B cell (primary cell): ENCODE data around the gene NINJ2. TPM values are rescaled to one million over a fixed set of nuclear protein-coding genes. Genes with fewer than 3 reads are reported as not detected.

Experiments
- ATAC-seq: fragments of 200-7000 bp; cut with Tn5 transposase; one replicate; pipeline ENCODE4 v1.10.0; 2021; ENCODE audit warnings: low read depth, mild to moderate bottlenecking, moderate number of reproducible peaks, moderate library complexity
- CTCF ChIA-PET: fragments of 350-600 bp; sonication (Branson Sonifier 250); formaldehyde crosslinking; loops from one replicate; lab custom pipeline; 2021; ENCODE audit warnings: antibody characterized with exemption, inconsistent platforms; lab: Charles Lee
- POLR2A ChIA-PET: fragments of 350-600 bp; sonication (Branson Sonifier 250); formaldehyde crosslinking; loops from one replicate; lab custom pipeline; 2021; ENCODE audit warnings: antibody characterized with exemption; lab: Charles Lee
- DNase-seq: peaks from one replicate; pipeline ENCODE4 v3.0.0; 2013
- H2AFZ ChIP-seq: 2 replicates; pipeline ENCODE4 v1.6.1; 2012; ENCODE audit warnings: mild to moderate bottlenecking, low read depth, low read length; ENCODE audit not compliant: insufficient read depth, poor library complexity, severe bottlenecking
- H3K27ac ChIP-seq, 2 donors: 1 replicate in 1 of 2; 2 replicates in 1 of 2; pipeline ENCODE4 v1.5.1; 2012 to 2013; ENCODE audit warnings: low read length in 2 of 2, mild to moderate bottlenecking in 2 of 2, moderate library complexity in 1 of 2
- H3K27me3 ChIP-seq, 4 experiments: fragments of 200-600 bp in 1 of 4; sonication (generic) in 1 of 4; replicated peaks in 1 of 4; 1 replicate in 2 of 4; 2 replicates in 2 of 4; pipeline versions ENCODE4 v1.6.1 to v1.7.0; 2013 to 2016; ENCODE audit warnings: low read length in 3 of 4, mild to moderate bottlenecking in 2 of 4, mixed read lengths in 1 of 4, moderate library complexity in 1 of 4; ENCODE audit not compliant: insufficient read depth in 4 of 4, control insufficient read depth in 3 of 4; ENCODE audit errors: control extremely low read depth in 1 of 4
- H3K36me3 ChIP-seq, 2 experiments: replicated peaks in 1 of 2; 1 replicate in 1 of 2; 2 replicates in 1 of 2; pipeline versions ENCODE4 v1.6.1 to v1.7.1; 2013; ENCODE audit warnings: low read length in 1 of 2; ENCODE audit not compliant: insufficient read depth in 2 of 2, control insufficient read depth in 1 of 2; ENCODE audit errors: control extremely low read depth in 1 of 2, extremely low read depth in 1 of 2
- H3K4me1 ChIP-seq, 2 donors: fragments of 200-600 bp in 1 of 2; sonication (generic) in 1 of 2; 1 replicate in 1 of 2; 2 replicates in 1 of 2; pipeline versions ENCODE4 v1.5.1 to v1.6.1; 2013 to 2017; ENCODE audit warnings: low read length in 2 of 2; ENCODE audit not compliant: control insufficient read depth in 2 of 2, insufficient read depth in 2 of 2
- H3K4me2 ChIP-seq: replicated peaks from 2 replicates; pipeline ENCODE3; 2012; ENCODE audit warnings: mild to moderate bottlenecking, low read depth, low read length; ENCODE audit not compliant: poor library complexity, severe bottlenecking
- H3K4me3 ChIP-seq, 5 experiments: fragments of 200-600 bp in 1 of 5; sonication (generic) in 1 of 5; 1 replicate in 3 of 5; 2 replicates in 2 of 5; pipeline versions ENCODE4 v1.5.1 to v1.7.0; 2011 to 2016; ENCODE audit warnings: low read length in 4 of 5, mild to moderate bottlenecking in 4 of 5, low read depth in 2 of 5, control low read depth in 1 of 5, moderate library complexity in 1 of 5; ENCODE audit not compliant: insufficient read depth in 1 of 5; ENCODE audit errors: control extremely low read depth in 1 of 5, extremely low read depth in 1 of 5
- H3K79me2 ChIP-seq: fragments of 200-600 bp; sonication (generic); one replicate; pipeline ENCODE4 v1.6.0; 2016; ENCODE audit warnings: low read length; ENCODE audit not compliant: control insufficient read depth, insufficient read depth
- H3K9ac ChIP-seq: fragments of 200-600 bp; sonication (generic); 2 replicates; pipeline ENCODE4 v1.6.1; 2017; ENCODE audit warnings: mild to moderate bottlenecking, low read length, moderate library complexity
- H3K9me3 ChIP-seq, 3 donors: one replicate each; pipeline versions ENCODE4 v1.6.1 to v1.7.1; 2013; ENCODE audit warnings: low read length in 2 of 3; ENCODE audit not compliant: control insufficient read depth in 2 of 3, insufficient read depth in 1 of 3; ENCODE audit errors: control extremely low read depth in 1 of 3
- H4K20me1 ChIP-seq: 2 replicates; pipeline ENCODE4 v1.6.0; 2012; ENCODE audit warnings: mild to moderate bottlenecking, low read length; ENCODE audit not compliant: insufficient read depth, control insufficient read depth, poor library complexity, severe bottlenecking
- H3K27ac Mint-ChIP-seq: one replicate; pipeline ENCODE4 v1.8.0; 2021; ENCODE audit warnings: mixed read lengths
- H3K27me3 Mint-ChIP-seq: one replicate; pipeline ENCODE4 v1.8.0; 2021; ENCODE audit warnings: mixed read lengths
- H3K4me1 Mint-ChIP-seq: one replicate; pipeline ENCODE4 v1.8.0; 2021; ENCODE audit warnings: mixed read lengths
- H3K4me3 Mint-ChIP-seq: one replicate; pipeline ENCODE4 v1.8.0; 2021; ENCODE audit warnings: mixed read lengths
- H3K9me3 Mint-ChIP-seq: one replicate; pipeline ENCODE4 v1.8.0; 2022; ENCODE audit warnings: mixed read lengths; ENCODE audit not compliant: insufficient read depth
- CTCF ChIP-seq: fragments of 200-600 bp; IDR thresholded peaks from one replicate; pipeline ENCODE4 v1.8.0; 2022; ENCODE audit warnings: antibody characterized with exemption, mild to moderate bottlenecking
- EZH2 ChIP-seq: IDR thresholded peaks from 2 replicates; pipeline ENCODE4 v1.6.1; 2012; ENCODE audit warnings: borderline replicate concordance, low read depth, mild to moderate bottlenecking, moderate library complexity, low read length; ENCODE audit not compliant: insufficient read depth, poor library complexity, severe bottlenecking
- WGBS: methylation state at CpG from one replicate; pipeline ENCODE4 v1.1.5; 2013; ENCODE audit warnings: missing lambda C conversion rate; ENCODE audit not compliant: insufficient coverage; 5-methylcytosine and 5-hydroxymethylcytosine counted together
- intact Hi-C: fragments of 100-400 bp; cut with micrococcal nuclease; formaldehyde crosslinking; loops from one replicate; pipeline ENCODE4 v1.10.0; 2022
- polyA plus RNA-seq: library from polyadenylated mRNA; depleted of rRNA; stranded (reverse); fragments of >200 nt; gene quantifications from 2 replicates; pipeline ENCODE4 v1.2.3, GENCODE V29; 2012
- total RNA-seq, 2 donors: library from RNA; stranded (reverse); fragments of 120-200 nt in 1 of 2; gene quantifications; 1 replicate in 1 of 2; 2 replicates in 1 of 2; pipeline versions ENCODE4 v1.2.3 to v1.2.4, GENCODE V29; 2013 to 2022

Gene NINJ2
- total and polyA plus RNA-seq, 2 donors (not counting 1 experiment from before 2014, with no cell fraction given), result 2.9 to 10.2 TPM

- no peak overlapping the region for H3K27ac ChIP-seq
- DNase-seq, result no peak
- H3K4me2 ChIP-seq, result peak overlapping the region; percentile 72
- peak overlapping the region in 4 of 5 experiments; percentile 20 to 34 (median 26) for H3K4me3 ChIP-seq
- ChIA-PET POLR2A (interaction anchor here (1.3 kb wide), 1 partner anchor 174 kb away, joined by 6 read pairs; no protein-coding TSS in a partner anchor), CTCF (interaction anchor here (0.7 to 6.9 kb wide), 40 partner anchors 9 to 1057 kb away, joined by 3 to 151 read pairs (median 4); partner anchors contain the start of genes RAD52 and WNK1)
- no peaks in the 10 kb centered on the region for H3K36me3 ChIP-seq
- H3K9me3 ChIP-seq, result peaks cover 0 to 3% (median 0%) of the 10 kb centered on the region in 3 donors
- H2AFZ ChIP-seq, result peak overlapping the region; percentile 85
- H3K9me3 Mint-ChIP-seq, result no peaks in the 10 kb centered on the region
- H3K4me1 ChIP-seq, result peaks cover 8 to 12% of the 10 kb centered on the region in 2 donors
- H3K27me3 ChIP-seq, result no peaks in the 10 kb centered on the region
- H3K4me1 Mint-ChIP-seq, result peaks cover 8% of the 10 kb centered on the region
- H3K4me3 Mint-ChIP-seq, result peak overlapping the region; percentile 79
- H3K79me2 ChIP-seq, result no peaks in the 10 kb centered on the region
- H3K9ac ChIP-seq, result peak overlapping the region; percentile 25
- no peaks in the 10 kb centered on the region for H3K27me3 Mint-ChIP-seq
- H3K27ac Mint-ChIP-seq, result no peak overlapping the region
- TF ChIP-seq CTCF (no peak), EZH2 (no peak)
- intact Hi-C loops, result loop anchor here (1.0 to 2.0 kb wide), 4 partner anchors 66 to 372 kb away; partner anchors contain the start of gene RAD52
- no peak for ATAC-seq
- no peaks in the 10 kb centered on the region for H4K20me1 ChIP-seq
- WGBS, result 89% methylated on average over 13 of the region's 14 CpGs
Observed at GRCh38 chr12:576615-577110, 86.6 kb downstream of the NINJ2 start.
